ENCODE data around the gene PRSS21. TPM values are rescaled to one million over a fixed set of nuclear protein-coding genes. Genes with fewer than 3 reads are reported as not detected.

PRSS21 gene
- total RNA-seq, 2 donors from 2014 or later, result 0.53 to 21.5 TPM

Other genes starting within 250 kb of the PRSS21 start
- gene KCTD5, start 134.7 kb upstream of the PRSS21 start, total RNA-seq, result 10 to 100 TPM; 46.2 to 65.0 TPM
- gene PRSS27, start 97.0 kb upstream of the PRSS21 start, total RNA-seq, result 1 to 10 TPM; 1.1 to 1.4 TPM
- 1,000 to 10,000 TPM in 1 of 2 donors, 100 to 1,000 TPM in 1; 569 to 1,109 TPM for gene SRRM2, start 64.6 kb upstream of the PRSS21 start, total RNA-seq
- 100 to 1,000 TPM; 196 to 201 TPM for gene ELOB, start 40.0 kb upstream of the PRSS21 start, total RNA-seq
- not detected for gene PRSS33, start 29.7 kb upstream of the PRSS21 start, total RNA-seq
- gene PRSS41, start 18.8 kb upstream of the PRSS21 start, total RNA-seq, result not detected
- 10 to 100 TPM in 1 of 2 donors, 1 to 10 TPM in 1; 3.8 to 22.1 TPM for gene ZG16B, start 13.1 kb downstream of the PRSS21 start, total RNA-seq
- gene PRSS22, start 40.9 kb downstream of the PRSS21 start, total RNA-seq, result under 1 TPM; 0.86 TPM
- gene FLYWCH2, start 66.0 kb downstream of the PRSS21 start, total RNA-seq, result 10 to 100 TPM; 21.5 to 24.7 TPM
- 10 to 100 TPM; 66.6 to 85.7 TPM for gene FLYWCH1, start 94.7 kb downstream of the PRSS21 start, total RNA-seq
- gene KREMEN2, start 147.0 kb downstream of the PRSS21 start, total RNA-seq, result not detected
- 10 to 100 TPM; 19.7 to 39.1 TPM for gene PAQR4, start 152.1 kb downstream of the PRSS21 start, total RNA-seq
- 100 to 1,000 TPM in 1 of 2 donors, 10 to 100 TPM in 1; 76.4 to 251 TPM for gene PKMYT1, start 163.2 kb downstream of the PRSS21 start, total RNA-seq
- under 1 TPM in 1 of 2 donors, not detected in 1; 0.47 TPM for gene CLDN9, start 195.7 kb downstream of the PRSS21 start, total RNA-seq
- gene CLDN6, start 200.9 kb downstream of the PRSS21 start, total RNA-seq, result not detected
- 1 to 10 TPM; 6.4 to 6.5 TPM for gene TNFRSF12A, start 203.1 kb downstream of the PRSS21 start, total RNA-seq
- 10 to 100 TPM; 14.3 to 18.4 TPM for gene HCFC1R1, start 206.7 kb downstream of the PRSS21 start, total RNA-seq
- gene THOC6, start 206.8 kb downstream of the PRSS21 start, total RNA-seq, result 10 to 100 TPM; 33.6 to 58.8 TPM
- under 1 TPM; 0.50 to 0.67 TPM for gene BICDL2, start 219.7 kb downstream of the PRSS21 start, total RNA-seq
- gene MMP25, start 229.3 kb downstream of the PRSS21 start, total RNA-seq, result 10 to 100 TPM; 54.3 to 66.6 TPM
- 1,000 to 10,000 TPM in 1 of 2 donors, 100 to 1,000 TPM in 1; 678 to 1,235 TPM for gene IL32, start 248.4 kb downstream of the PRSS21 start, total RNA-seq